Stimulated activated CD4-positive, alpha-beta T cell treated with anti-CD3 and anti-CD28 coated beads, Interleukin-15, amount 100 ng/mL, for 1 hour (primary cell): ENCODE results near the gene IL13.
"Not testable (repeated sequence)": the region's sequence is repeated elsewhere in the genome, so short reads cannot be mapped to it uniquely, and the experiment has no call there.

Experiments
- DNase-seq, 2 donors: peaks; one replicate each; pipeline ENCODE4 v3.0.0-alpha.2; 2020; ENCODE audit warnings: low read depth in 1 of 2, low spot score in 1 of 2

Gene IL13

DNA sequence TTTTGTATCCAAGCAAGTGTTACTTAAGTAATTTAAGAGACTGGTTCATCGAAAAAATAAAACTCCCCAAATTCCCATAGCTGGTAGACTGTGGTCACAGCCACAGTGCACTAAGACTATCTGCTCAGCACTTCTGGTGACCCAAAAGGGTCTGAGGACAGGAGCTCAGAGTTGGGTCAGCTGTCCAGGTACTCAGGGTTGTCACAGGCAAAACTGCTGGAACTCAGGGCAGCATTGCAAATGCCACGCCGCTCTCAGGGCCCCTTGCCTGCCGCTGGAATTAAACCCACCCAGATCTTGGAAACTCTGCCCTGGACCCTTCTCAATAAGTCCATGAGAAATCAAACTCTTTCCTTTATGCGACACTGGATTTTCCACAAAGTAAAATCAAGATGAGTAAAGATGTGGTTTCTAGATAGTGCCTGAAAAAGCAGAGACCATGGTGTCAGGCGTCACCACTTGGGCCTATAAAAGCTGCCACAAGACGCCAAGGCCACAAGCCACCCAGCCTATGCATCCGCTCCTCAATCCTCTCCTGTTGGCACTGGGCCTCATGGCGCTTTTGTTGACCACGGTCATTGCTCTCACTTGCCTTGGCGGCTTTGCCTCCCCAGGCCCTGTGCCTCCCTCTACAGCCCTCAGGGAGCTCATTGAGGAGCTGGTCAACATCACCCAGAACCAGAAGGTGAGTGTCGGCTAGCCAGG lies at the start of gene IL13:
Gene IL13, plus strand, starts transcription at position 498 of the 705 bp plus-strand sequence. Its CDS starts 14 bp downstream, at position 512.
- DNase-seq = no peak

DNA sequence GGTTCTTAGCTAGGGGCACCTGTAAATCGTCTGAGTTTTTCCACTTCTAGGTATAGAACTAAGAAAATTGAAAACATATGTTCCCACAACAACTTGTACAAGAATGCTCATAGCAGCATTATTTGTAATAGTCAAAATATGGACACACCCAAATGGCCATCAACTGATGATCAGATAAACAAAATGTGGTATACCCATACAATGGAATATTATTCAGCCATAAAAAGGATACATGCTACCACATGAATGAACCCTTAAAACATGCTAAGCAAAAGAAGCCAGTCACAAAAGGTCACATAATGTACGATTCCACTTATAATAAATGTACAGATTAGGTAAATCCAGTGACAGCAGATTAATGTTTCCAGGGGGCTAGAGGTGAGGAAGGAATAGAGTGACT lies 46.0 kb upstream of the IL13 start:
- DNase-seq = no peak

DNA sequence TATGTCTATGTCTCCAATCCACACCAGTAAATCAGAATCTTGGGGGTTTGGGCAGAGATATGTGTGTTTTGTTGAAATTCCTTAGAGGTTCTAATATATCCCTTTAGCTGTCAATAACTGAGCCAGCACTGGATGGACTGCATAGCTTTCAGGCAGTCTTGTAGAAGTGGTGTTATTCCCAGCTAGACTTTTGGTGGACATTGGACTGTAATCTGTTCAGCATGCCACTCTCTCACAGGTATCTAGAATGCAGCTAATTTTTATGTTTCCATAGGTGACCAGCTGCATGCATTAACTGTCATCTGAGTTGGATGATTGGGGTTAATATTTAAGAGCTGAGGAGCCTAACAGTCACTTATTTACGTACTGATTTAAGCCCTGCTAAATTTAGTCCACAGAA lies 45.1 kb upstream of the IL13 start:
- DNase-seq = no peak

DNA sequence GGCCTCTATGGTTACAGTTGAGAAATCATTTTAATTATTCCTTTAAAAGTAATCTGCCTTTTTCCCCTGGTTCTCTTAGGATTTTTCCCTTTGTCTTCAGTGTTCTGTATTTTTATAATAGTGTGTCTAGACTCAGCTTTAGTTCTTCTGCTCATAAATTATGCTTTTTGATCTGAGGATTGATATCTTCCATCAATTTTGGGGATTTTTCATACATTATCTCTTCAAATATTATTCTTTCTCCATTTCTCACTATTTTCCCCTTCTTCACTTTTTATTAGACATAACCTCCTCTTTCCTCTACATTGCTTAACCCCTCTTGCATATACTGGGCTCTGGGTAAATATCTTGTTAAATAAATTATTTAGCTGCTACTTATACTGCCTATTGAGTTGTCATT lies 36.3 kb upstream of the IL13 start:
- DNase-seq = no peak

DNA sequence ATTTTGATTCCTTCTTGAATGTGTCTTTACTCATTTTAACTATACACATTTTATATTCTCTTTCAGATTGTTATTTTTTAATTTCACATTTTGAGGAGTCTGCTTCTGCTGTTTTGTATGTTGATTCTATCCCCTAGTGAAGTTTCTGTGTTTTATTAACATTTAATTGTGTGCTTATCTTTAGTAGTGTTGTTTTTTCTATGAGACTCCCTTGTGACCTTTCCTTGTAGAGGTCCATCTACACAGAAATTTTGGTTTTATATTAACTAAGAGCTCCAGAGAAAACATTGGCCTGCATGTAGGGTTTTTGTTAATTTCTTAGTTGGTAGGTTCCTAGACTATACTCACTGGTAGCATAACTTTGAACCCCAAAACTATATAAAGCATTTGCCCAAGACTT lies 35.4 kb upstream of the IL13 start:
- no peak for DNase-seq

DNA sequence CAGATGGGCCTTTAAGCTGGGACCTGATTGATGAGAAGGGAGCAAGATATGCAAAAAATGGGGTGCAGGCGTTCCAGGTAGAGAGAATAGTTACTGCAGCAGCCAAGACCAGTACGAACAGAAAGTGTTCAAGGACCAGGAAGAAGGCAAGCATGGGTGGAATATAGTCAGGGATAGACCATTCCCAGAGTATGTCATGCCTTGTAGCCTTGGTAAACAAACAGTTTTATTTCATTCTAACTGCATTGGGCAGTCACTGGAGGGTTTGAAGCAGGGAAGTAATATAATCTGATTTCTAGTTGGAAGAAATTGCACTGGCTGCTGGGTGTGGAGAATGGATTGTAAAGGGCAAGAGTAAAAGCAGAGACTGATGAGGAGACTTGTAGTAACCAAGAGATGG lies 30.5 kb upstream of the IL13 start:
- DNase-seq = no peak

DNA sequence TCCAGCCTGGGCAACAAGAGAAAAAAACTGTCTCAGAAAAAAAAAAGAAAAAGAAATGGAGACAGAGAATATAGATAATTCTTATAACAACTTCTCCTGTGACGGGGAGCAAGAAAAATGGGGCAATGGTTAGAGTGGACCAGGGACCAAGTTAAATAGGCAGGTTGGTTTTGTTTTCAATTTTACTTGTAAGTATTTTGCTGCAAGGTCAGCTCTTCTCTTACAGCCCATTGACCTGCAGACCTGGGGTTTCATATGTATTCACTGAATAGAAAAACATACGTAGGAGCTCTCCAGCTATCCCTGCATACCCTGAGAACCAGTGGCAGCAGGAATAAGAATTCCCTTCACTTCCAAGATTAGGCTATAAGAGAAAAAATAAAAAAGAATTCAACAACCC lies 29.2 kb upstream of the IL13 start:
- no peak for DNase-seq

DNA sequence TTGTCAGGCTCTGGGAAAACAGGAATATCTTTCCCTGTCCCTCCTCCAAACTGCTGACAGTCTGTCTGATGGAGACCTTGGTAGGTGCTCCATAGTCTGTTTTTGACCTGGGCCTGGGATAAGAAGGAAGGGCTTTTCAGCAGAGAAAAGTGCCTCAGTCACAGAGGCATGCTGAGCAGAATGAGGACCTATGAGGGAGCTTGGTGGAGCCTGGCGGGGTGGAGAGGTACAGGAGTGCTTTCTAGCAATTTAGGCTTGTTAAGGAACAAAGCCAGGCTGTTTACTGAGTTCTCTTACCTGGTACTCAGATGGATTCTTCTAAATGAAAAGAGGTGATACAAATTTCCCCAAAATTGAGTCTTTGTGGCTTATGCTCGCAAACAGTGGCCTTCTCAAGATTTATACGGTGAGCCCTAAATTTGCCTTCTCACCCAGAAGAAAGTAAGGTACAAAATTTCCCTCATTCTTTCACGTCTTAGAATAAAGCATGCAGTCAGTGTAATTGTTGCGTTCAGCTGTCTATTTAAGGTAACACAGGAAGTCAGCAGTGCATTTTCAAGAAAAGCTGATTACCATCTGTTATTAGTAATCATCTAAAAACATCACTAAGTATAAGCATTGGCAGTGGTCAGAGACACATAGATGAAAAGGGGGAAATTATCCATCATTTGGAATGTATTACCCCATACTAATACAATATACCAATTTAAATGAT lies 28.6 kb upstream of the IL13 start:
- no peak for DNase-seq

DNA sequence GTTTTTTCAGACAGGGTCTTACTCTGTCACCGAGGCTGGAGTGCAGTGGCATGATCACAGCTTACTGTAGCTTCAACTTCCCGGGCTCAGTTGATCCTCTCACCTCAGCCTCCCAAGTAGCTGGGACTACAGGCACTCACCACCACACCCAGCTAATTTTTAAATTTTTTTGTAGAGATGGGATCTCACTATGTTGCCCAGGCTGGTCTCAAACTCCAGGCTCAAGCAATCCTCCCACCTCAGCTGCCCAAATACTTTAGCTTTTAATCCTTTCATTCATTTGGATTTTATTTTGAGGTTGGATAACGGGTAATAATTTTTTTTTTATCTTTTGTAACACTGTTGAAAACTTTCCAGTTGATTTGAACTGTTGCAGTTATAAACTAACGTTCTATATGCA lies 24.4 kb upstream of the IL13 start:
- DNase-seq = not testable (repeated sequence)

DNA sequence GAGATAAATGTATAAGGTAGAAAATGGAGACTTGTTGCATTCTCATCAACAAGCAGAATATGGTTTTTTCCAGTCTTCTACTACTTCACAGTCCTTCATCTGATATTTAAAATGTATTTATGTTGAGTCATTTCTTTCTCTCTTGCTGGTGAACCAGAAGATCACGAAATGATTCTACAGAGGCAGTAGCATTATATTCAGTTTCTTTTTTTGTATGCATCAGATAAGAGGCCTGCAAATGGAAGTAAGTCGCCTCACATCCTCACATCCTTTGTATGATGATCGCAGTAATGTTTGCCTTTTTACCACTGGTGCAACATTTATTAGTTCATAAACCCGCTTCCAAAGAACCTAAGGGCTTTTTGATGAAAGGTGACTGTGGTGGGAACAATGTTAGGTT lies 22.1 kb upstream of the IL13 start:
- no peak for DNase-seq

DNA sequence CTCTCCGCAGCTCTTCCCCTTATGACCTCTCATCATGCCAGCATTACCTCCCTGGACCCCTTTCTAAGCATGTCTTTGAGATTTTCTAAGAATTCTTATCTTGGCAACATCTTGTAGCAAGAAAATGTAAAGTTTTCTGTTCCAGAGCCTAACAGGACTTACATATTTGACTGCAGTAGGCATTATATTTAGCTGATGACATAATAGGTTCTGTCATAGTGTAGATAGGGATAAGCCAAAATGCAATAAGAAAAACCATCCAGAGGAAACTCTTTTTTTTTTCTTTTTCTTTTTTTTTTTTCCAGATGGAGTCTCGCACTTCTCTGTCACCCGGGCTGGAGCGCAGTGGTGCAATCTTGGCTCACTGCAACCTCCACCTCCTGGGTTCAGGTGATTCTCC lies 20.7 kb upstream of the IL13 start:
- no peak for DNase-seq

DNA sequence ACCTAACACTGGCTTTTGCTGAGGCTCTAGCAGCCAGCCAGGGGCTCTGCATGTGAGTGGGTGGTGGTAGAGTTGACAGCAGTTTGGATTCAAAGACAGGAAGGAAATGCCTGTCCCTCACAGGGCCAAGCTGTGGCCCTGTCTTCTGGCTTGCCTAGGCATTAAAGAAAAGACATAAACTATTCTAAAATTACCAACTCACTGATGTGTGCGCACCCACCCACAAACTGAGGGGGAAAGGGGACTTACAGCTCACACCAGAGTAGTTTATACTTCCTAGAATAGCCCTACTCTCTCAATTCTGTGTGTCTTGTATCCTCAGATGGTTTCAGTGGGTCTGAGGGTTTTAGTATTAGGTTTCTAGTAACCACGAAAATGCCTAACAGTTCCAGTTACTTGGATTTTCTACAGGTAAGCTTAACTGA lies 18.3 kb upstream of the IL13 start:
- no peak for DNase-seq

DNA sequence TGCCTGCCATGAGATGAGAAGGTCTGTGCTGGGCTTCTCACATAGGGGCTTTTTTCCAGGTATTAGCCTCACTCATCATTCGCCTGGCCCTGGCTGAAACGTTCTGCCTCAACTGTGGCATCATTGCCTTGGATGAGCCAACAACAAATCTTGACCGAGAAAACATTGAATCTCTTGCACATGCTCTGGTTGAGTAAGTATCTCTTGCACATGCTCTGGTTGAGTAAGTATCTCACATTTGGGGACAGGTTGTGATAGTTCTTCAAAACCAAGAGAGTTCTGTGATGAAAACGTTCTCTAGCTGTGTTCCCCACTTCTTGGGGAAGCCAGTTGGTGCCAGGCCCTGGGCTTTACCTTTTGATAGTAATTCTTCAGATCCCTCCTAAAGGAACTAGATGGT lies 17.4 kb upstream of the IL13 start:
- no peak for DNase-seq

DNA sequence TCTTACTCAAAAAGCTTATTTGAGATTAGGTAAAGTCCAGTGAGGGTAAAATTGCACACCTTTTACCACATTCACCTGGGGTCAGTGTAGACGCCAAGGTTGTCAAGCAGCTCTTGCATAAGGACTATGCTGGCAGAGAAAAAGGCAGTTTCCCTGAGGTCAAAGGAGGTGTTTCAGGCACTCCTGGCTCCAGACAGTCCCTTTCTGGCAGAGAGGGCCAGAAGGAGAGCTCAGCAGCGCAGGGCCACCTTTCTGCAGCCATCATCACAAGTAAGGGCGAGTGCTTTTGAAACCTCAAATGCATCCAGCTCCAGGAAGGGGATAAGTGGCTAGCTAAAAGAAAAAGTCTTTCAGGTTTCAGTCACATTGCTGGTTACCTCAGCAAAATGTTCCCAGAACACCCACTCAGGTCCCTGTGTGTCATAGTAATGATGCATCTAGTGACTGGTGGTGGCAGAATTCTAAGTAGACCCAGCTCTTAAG lies 16.7 kb upstream of the IL13 start:
- no peak for DNase-seq

DNA sequence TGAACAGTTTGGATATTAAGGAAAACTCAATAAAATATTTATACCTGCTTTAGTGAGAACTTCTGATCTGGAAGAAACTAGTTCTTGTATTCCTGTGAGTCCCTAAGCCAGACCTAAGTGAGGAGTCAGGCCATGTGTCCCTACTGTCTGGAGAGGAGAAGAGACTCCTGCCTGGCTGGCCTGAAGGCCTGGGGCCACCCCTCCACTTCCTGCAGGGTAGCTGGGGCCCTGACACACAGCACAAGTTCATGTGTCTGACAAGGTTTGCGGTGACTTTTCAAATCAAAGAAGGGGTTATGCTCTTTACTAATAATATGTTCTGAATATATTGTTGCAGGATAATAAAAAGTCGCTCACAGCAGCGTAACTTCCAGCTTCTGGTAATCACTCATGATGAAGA lies 16.1 kb upstream of the IL13 start:
- no peak for DNase-seq

DNA sequence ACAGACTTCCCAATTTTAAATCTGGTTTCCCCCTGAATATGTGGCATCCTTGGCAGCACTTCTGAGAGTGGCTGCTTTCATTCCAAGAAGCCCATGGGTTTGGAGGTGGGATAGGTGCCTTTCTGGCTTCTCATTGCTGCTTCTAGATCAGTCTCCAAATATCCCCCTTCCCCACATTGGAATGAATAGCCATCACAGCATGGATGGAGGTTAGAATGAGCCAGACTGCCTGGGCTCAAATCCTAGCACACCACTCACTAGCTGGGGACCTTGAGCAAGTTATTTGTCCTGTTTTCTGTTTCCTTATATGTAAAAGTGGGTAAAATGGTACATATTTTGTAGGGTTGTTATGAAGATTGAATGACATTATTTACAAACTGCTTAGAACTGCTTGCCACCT lies 13.8 kb upstream of the IL13 start:
- DNase-seq = no peak

DNA sequence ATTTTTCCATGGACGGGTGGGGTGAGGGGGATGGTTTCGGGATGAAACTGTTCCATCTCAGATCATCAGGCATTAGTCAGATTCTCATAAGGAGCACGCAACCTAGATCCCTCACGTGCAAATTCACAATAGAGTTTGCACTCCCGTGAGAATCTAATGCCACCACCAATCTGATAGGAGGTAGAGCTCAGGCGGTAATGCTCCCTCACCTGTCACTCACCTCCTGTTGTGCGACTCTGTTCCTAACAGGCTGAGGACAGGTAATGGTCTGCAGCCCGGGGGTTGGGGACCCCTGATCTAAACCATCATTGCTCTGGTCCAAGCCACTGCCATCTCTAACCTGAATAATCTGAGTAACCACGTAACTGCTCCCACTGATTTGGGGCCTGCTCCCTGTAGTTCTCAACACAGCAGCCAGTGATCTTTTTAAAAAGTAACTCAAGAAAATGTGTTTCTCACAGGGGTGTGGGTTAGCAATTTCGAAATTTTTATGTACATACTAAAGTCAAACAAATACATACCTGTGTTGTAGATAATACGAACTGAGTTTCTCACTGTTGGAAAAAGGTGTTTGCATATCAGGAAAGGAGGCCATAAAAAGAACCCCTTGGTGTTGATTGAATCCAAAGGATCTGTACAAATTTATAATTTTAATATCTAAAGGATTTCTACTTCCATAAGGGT lies 11.2 kb upstream of the IL13 start:
- no peak for DNase-seq

DNA sequence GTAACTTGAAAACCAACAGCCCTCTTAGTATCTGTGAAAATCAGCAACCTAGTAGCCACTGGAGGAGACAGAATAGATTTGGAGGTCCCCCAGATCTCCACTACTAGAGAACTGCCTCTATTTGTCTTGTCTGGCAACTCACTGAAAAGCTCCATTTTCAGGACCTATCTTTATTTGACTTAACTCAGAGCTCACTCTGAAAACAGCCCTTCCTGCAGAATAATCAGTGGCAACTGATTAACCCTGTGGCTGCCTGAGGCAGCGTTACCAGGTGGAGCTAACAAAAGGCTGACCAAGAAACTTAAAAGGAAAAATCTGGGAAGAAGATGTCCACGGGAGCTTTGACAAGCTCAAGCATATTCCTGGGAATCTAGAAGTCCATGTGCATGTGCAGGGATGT lies 10.5 kb upstream of the IL13 start:
- DNase-seq = no peak

DNA sequence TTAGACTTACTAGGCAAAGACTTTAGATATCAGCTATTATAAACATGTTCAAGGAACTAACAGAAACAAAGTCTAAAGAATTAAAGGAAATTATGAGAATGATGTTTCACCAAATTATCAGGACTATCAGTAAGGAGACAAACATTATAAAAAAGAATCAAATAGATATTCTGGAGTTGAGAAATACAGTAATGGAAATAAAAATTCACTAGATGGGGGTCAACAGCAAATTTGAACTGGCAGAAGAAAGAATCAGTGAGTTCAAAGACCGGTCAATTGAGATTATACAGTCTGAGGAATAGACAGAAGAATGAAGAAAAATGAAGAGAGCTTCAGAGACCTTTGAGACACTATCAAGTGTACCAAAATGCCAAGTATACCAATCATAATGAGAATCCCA lies 9.6 kb upstream of the IL13 start:
- DNase-seq = no peak

DNA sequence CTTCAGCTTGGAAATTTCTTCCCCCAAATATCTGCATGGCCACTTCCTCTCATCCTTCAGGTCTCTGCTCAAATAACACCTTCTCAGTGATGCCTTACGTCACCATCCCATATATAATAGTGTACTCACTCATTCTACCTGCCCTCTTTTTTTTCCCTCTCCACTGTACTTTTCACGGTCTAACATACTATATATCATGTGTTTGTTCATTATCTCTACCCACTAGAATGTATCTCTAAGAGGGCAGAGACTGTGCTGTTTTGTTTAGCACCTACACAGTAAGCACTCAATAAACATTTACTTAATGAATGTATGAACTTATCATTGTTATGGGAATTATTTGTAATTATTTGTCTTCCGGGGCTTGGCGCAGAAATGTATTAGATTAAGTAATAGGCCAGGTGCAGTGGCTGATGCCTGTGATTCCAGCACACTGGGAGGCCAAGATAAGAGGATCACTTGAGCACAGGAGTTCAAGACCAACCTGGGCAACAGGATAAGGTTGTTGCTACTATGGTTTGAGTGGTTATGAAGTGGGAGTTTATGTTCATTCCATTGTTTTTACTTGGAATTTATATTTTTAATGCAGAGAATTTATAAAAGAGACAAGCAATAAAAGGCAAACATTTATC lies 6.0 kb upstream of the IL13 start:
- DNase-seq = no peak

DNA sequence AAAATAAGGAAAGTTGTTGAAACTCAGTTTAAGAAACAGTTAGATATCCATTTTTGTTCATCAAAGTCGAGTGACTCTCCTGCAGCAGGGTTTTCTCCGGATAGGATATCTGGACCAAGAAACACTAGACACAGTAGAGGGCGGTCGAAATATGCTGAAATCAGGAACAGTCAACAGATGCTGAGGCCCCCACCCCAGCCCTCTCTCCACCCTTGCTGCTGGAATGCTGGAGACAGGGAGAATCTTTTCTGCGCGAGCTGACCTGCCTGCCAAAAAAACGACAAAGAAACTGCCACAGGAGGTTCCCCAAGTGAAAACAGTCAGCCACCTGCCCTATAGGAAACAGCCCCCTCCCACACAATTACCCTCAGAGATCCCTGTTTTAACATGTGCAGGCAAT lies 4.3 kb upstream of the IL13 start:
- no peak for DNase-seq
